Dermis microvascular lymphatic vessel endothelial cell (primary cell): ENCODE results near the gene CPEB1. TPM values are rescaled to one million over a fixed set of nuclear protein-coding genes. Genes with fewer than 3 reads are reported as not detected.
"Not testable (repeated sequence)": the region's sequence is repeated elsewhere in the genome, so short reads cannot be mapped to it uniquely, and the experiment has no call there.

Experiments
- DNase-seq, 2 donors: peaks; one replicate each; pipeline versions ENCODE4 v3.0.0 to v3.0.0-alpha.2; 2010; ENCODE audit warnings: low read depth in 2 of 2
- total RNA-seq: library from RNA; depleted of rRNA; stranded (reverse); fragments of >200 nt; gene quantifications from 2 replicates; pipeline ENCODE4 v1.2.1, GENCODE V29; 2014

CPEB1 gene
- total RNA-seq, 1 donor from 2014 or later = not detected

DNA sequence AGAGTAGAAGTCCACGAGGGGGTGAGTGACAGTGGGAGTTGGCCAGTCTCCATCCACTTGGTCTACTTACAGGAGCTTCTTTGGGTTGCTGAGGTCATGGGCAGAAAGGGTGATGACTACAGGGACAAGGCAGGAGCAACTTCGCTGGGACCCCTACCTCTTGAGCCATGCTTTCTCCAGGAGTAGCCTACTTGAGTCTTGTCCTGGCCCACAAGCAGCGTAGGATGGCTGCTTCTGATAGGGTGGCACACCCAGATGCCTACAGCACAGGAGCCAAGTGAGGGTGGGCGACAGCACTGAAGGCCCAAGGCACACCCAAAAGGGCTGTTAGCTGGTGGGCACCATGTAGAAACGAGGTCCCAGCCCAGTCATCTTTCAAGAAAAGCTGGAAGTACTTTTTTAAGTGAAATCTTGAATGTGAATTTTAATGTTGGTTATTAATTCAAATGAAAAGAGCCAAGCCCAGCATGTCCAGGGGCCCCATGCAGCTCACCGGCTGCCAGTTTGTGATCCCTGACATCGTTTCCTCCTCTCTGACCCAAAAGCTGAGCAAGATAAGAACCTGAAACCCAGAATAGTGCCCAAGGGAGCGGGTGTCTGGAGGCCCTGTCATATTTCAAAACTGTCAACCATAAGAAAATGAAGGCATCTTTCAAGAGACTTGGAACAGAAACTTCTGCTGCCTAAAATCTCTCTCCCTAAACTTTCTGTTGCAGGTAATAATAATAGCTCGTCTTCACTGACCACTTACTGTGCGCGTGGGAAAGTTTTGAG is 2.2 kb upstream of the CPEB1 start:
- no peak for DNase-seq

GRCh38 chr15:82648257-82649103 is 1.3 kb upstream of the CPEB1 start:
- no peak for DNase-seq

DNA sequence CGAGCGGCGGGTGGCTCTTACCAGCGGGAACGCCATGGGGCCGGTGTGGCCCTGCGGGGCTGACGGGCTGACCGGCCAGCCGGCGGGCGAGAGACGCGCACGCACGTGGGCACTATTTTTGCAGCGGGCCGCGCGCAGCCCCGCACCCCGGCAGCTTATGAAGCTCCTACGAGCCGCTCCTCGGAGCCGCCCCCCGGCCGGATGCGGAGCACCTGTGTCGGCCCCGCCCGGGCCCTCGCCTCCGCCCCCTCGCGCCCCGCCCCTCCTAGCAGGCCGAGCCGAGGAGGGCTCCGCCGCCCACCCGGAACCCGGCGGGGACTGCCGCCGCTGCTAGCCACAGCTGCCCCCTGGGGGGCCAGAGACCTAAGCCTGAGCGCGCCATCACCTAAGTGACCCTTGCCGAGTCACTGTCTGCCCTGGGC is 683 bp upstream of the CPEB1 start:
- no peak for DNase-seq

DNA sequence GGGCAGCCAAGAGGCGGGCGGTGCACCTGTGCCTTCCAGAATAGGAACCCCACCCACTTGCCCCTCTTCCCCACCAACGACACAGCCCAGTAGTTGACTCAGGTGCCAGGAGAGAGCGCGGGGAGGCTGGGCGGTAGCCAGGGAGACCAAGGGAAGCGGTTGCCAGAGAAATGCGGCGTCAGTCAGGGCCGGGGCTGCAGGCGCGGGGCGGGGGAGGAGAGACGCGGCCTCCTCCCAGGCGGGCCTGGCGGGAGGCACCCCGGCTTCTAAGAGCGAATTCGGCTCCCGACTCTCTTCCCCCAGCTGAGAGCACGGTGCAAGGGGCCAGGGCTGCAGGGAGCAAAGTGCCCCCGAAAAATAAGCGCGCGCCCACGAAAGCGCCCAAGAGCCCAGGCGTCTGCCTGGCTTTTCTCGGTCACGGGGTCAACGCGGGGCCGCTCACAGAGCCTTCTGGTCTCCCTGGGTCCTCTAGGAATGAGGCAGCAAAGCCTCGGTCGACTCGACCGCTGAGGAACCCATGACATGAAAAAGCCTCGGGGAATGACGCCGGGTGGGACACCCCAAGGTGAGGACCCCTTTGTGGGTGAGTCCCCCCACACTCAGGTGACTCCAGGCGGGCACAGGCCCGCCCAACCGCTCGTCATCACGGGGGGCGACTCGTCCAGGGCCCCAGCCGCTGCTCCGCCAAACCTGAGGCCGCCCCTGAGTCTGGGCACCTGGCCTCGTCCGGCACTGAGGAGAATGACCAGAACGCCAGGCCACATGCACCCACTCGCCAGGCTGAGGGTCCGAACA is 716 bp downstream of the CPEB1 start:
- DNase-seq = no peak

- not testable (repeated sequence) for DNase-seq
These were observed 2.0 kb downstream of the CPEB1 start for GRCh38 chr15:82644967-82645852.

DNA sequence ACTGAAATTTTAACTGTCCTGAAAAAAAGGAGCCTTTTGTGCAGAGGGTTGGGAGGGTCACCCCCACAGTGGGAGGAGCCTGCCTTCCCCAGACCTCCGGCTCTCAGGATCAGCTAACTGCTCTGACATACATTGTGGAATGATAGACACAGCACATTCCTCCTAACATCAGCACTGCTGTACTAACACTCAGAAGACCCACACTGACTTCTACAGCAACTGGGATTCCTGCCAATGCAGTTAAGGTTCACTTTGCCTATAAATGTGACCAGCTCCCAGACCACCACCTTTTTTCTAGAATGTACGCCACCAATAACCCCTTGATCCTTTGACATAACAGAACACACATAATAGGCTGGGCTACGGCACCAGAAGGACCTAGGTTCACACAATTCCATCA is 3.2 kb downstream of the CPEB1 start:
- DNase-seq = no peak

GRCh38 chr15:82642656-82643055 is 4.5 kb downstream of the CPEB1 start:
- no peak for DNase-seq

GRCh38 chr15:82641129-82641798 is 5.9 kb downstream of the CPEB1 start:
- DNase-seq = no peak

GRCh38 chr15:82640672-82641071 is 6.5 kb downstream of the CPEB1 start:
- DNase-seq = no peak

GRCh38 chr15:82635798-82636197 is 11.4 kb downstream of the CPEB1 start:
- peak in 1 of 2 donors; percentile 10 for DNase-seq

DNA sequence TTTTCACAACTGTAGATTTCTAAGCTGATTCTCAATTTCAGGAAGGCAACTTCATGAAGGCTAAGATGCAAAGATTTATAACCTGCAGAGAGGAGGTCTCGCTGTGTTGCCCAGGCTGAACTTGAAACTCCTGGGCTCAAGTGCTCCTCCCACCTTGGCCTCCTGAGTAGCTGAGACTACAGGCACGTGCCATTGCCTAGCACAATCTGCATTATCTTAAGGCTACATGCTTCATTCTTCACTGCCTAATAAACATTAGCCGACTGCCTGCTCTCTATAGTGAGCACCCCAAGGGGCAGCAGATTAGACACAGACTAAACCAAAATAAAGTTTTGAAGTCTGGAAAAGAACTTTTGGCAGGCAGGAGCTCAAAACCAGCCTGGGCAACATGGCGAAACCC is 17.1 kb downstream of the CPEB1 start:
- no peak for DNase-seq

GRCh38 chr15:82625136-82625535 is 22.0 kb downstream of the CPEB1 start:
- no peak for DNase-seq

DNA sequence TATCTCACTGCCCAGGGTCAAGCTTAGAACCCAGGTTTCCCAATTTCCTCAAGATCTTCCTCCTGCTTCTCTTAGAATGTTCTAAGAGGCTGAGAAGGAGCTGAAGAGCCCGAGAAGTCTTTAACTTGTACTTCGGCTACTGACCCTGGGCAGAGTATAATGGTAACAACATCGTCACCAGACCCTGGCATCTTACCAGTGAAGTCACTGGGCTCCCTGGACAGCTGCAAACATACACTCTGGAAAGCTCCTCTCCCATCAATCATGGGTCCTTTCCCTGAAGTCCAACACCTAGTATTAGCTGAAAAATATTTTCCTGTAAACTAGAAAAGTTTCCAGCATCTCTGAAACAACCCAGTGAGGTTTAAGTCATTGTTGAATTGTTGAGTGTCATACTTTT is 22.7 kb downstream of the CPEB1 start:
- no peak for DNase-seq

DNA sequence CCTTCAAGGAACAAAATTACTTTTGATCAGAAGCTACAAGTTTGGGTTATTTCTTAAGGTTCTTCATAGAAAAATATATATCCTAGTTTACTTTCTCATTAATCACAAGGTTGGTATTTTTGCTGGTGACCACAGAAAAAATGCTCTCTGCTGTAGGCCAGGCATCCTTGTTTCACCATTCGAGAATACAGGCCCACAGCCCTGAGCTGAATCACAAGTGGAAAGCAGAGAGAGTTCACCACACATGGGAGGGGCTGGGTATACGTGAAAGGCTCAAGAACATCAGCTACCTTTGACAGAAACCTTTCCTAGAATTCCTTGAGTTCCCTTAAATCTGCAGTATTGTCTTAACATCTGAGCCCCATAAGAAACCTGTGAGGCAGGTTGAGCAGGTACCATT is 23.2 kb downstream of the CPEB1 start:
- DNase-seq = no peak

- peak in 1 of 2 donors; percentile 3 for DNase-seq
These were observed 25.2 kb downstream of the CPEB1 start for GRCh38 chr15:82621970-82622369.

DNA sequence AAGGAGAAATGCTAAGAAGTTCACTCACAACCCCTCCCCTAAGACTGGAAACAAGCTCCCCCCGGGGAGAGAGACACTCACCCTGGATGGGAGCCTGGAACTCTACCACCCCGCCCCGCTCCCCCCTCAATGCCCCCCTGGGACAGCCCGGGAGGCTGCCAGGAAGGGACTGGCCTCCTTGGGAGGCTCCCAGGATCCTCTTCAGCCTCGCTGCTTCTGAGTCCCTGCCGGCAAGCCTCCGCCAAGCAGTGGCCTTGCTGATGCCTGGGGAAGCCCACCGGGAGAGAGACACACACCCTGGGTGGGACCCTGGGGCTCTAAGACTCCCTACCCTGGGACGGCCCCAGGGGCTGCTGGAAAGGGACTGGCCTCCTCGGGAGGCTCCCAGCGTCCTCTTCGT is 33.4 kb downstream of the CPEB1 start:
- DNase-seq = no peak

- no peak for DNase-seq
These were observed 35.8 kb downstream of the CPEB1 start for GRCh38 chr15:82611348-82611747.

DNA sequence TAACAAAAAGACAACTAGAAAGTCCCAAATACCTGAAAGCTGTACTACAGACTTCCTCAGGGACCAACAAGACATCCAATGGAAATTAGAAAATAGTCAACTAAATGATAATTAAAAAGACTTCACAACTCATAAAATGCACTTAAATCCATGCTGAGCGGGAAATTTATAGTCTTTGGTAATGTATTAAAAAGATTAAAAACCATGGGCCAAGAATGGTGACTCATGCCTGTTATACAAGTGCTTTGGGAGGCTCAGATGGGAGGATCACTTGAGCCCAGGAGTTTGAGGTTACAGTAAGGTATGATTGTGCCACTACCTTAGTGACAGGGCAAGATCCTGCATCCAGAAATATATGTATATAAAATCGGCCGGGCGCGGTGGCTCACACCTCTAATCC is 45.0 kb downstream of the CPEB1 start:
- no peak for DNase-seq

DNA sequence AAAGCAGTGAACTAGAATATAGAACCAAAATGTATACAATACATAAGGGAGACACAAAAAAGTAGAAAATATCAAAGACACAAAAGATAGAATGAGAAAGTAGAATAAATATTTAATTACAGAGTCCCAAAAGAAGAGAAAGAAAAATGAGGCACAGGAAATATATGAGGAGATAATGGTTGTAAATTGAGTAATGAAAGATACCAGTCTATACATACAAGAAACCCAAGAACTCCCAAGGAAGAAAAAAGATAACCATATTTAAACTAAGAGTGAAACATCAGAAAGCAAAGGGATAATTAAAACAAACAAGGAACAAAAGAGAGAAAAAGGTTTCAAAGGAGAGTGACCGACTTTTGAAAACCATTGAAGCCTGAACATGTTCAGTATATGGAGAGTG is 47.3 kb downstream of the CPEB1 start:
- no peak for DNase-seq

DNA sequence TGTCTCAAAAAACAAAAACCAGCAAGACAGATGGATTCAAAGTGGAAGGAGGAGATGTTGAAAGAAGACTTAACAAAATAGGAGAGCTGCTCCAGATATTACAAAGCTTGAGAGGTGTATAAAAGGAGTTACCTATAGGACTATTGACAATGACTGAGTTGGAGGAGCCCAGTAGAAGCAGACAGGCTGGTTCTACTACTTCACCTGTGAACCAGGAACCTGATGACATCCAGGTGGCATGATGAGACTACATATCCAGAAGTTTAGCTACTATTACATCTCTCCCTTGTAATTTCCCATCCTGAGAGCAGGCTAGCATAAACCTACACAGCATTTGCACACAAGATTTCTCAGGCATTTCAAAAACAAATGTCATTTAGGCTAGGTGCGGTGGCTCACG is 49.3 kb downstream of the CPEB1 start:
- no peak for DNase-seq
